OCI-LY3 (cell line): ENCODE measurements around the gene DNAI2.

Experiments
- CTCF ChIP-seq: fragments of 200-600, 300-600 bp; sonication (generic); IDR thresholded peaks from 2 replicates; pipeline ENCODE4 v1.5.1; 2014; ENCODE audit warnings: antibody characterized with exemption, low read length, low read depth
- EZH2phosphoT487 ChIP-seq: fragments of 200-600 bp; shearing (Covaris generic); IDR thresholded peaks from 2 replicates; pipeline ENCODE4 v1.6.1; 2018; ENCODE audit warnings: antibody characterized with exemption, mixed run types, low read depth

GRCh38 chr17:74227271-74228080, 46.6 kb upstream of the DNAI2 start:
- no peak for TF ChIP-seq CTCF
- no peak for TF ChIP-seq EZH2phosphoT487
